HG03060 (cell line): ENCODE data around the gene PATJ.
"Not testable (repeated sequence)": the region's sequence is repeated elsewhere in the genome, so short reads cannot be mapped to it uniquely, and the experiment has no call there.

Experiments used
- ATAC-seq: cut with Tn5 transposase; IDR thresholded peaks from one replicate; pipeline ENCODE4 v1.9.1; 2021; ENCODE audit warnings: low read depth, moderate number of reproducible peaks; ENCODE audit not compliant: unreplicated experiment

PATJ gene

DNA sequence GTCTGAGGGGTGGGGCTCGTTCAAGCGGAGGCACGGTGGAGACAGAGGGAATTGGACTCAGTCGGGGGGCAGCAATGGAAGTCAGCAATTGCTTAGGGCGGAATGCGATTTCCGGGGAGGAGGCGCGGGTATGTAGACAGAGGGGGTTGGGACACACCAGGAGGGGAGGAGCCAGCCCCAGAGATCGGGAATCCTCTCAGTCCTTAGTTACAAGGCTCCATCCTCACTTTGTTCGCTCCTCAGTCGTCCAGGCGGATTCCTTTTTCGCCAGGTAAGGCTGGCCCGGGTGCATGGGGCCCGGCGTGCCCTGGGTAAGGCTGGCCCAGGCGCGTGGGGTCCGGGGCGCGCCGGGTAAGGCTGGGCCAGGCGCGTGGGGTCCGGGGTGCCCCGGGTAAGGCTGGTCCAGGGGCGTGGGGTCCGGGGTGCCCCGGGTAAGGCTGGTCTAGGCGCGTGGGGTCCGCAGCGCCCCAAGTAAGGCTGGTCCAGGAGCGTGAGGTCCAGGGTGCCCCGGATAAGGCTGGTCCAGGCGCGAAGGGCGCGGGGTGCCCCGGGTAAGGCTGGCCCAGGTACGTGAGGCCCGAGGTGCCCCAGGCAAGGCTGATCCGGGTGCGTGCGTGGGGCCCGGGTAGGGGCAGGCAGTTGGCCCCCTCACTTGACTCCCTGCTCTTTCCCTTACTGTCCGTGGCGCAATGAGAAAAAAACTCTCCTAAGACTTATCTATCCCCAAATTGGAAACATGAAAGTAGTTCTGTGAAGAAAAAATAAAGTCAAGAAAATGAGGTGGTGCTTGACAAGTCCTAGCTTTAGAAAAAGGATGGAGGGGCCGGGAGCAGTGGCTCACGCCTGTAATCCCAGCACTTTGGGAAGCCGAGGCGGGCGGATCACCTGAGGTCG, 452.6 kb downstream of the PATJ start, which contains the start of gene L1TD1:
Gene L1TD1, plus strand, starts transcription at position 199 of the 894 bp plus-strand sequence. CDS start 11,780 bp downstream, outside the sequence.
- ATAC-seq = no peak

DNA sequence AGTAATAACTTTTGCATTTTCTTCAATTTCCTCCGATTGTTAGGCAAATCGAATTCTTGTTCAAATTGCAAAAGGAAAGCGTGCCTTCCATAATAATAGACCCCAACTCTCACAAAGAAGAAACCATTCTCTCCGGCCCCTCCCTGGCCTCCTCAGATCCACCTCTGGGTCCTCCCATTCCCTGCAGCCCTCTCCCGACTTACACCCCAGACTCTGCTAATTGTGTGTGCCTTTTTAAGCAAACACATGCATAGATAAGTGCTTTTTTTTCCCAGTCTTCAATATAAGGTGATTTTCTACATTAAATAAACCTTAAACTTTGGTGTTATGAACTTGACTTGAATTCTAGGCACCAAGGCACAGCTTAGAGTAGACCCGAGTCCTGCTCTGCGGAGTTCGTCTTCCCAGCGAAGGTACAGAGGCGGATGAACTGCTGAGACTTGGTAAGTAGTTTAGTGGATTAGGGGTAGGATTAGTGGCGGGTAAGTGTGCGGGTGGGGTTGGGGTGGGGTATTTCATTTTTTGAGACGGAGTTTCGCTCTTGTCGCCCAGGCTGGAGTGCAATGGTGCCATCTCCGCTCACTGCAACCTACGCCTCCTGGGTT, 453.9 kb downstream of the PATJ start:
- no peak for ATAC-seq

DNA sequence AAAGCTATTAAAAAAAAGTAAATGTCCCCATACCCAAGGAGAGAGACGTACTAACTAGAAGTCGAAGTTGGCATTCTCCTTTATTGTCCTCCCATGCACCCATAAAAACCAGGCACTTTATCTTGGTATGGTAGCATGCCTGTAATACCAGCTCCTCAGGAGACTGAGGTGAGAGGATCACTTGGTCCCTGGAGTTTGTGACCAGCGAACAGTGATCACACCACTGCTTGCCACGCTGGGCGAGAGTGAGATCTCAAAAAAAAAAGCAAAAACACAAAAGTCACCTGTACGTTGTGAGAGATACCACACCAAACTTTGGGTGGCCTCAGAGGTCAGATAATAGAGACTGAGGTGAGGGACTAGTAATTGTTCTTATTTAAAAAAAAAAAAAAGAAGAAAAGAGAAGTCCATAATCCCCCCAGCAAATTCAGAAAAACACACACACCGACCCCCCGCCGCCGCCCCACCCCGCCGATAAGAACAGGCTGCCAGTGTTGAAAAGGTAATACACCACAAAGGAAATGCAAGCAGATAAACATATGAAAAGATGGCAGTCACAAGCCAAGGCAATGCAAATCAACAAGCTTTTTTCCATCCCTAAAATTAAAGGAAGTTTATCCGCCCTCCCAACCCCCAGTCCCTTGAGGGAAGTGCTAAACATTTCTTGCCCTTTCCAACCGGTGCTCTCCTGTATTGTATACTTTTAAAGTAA, 455.9 kb downstream of the PATJ start:
- no peak for ATAC-seq

DNA sequence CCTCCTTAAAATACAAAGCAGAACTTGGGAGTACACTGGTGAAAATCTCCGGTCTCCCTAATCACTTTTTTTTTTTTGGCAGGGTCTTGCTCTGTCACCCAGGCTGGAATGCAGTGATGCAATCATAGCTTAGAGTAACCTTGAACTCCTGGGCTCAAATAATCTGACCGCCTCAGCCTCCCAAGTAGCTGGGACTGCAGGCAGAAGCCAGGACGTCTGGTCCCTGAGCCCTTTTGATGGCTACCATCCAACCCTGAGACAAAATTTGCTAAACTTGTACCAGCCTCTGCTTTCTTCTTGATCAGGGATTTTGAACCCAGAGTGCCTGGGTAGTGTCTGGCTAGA, 456.5 kb downstream of the PATJ start:
- ATAC-seq = no peak

DNA sequence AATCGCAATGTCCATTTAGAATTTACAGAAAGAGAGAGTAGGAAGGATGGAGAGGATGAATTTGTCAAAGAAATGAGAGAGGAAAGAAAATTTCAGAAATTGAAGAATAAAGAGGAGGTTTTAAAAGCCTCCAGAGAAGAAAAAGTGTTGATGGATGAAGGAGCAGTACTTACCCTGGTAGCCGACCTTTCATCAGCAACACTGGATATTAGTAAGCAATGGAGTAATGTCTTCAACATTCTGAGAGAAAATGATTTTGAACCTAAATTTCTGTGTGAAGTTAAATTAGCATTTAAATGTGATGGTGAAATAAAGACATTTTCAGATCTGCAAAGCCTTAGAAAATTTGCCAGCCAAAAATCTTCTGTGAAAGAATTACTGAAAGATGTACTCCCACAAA, 464.9 kb downstream of the PATJ start:
- ATAC-seq = no peak

DNA sequence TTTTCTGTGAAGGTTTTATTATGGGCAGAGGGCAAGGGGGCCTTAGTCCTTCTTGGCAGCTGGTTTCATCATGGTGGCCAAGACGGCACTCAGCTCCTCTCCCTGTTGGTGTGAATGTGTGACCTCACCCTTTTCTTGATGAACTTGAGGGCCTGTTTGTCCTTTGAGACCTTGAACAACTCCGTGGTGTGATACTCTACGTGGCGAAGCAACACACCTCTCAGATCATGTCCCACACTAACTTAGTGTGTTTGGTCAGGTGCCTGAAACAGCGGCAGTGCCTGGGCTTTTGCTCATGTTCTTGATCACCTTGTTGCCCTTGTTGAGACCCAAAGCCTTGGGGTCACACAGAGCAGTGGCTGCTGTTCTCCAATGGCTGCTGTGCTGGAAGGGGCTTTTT, 465.8 kb downstream of the PATJ start:
- no peak for ATAC-seq

DNA sequence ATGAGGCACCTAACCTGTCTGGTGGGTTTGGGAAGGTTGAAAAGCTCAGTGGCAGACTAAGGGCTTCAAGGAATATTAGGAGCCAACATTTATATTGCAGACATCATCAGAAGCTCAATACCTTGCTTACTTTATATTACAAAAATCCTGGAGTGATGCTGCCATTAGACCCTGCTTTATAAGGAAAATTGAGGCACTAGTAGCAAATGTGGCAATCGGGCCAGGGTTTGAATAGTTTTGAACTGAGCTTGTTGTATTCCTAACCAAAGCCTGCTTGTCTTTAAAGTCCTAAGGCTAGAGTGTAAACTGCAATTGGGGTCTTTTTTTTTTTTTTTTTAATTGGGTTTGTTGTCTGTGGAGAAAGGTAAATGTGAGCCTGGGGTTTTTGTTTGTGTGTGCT, 466.7 kb downstream of the PATJ start:
- ATAC-seq = no peak

DNA sequence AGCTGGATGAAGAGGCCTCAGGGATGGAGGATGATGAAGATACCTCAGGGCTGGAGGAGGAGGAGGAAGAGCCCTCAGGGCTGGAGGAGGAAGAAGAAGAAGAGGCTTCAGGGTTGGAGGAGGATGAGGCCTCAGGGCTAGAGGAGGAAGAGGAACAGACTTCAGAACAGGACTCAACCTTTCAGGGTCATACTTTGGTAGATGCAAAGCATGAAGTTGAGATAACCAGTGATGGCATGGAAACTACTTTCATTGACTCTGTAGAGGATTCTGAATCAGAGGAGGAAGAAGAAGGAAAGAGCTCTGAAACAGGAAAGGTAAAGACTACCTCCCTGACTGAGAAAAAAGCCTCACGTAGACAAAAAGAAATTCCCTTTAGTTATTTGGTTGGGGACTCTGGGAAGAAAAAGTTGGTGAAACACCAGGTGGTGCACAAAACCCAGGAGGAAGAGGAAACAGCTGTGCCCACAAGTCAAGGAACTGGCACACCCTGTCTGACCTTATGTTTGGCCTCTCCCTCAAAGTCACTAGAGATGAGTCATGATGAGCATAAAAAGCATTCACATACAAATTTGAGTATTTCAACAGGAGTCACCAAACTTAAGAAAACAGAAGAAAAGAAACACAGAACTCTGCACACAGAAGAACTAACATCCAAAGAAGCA, 467.8 kb downstream of the PATJ start:
- ATAC-seq = no peak

DNA sequence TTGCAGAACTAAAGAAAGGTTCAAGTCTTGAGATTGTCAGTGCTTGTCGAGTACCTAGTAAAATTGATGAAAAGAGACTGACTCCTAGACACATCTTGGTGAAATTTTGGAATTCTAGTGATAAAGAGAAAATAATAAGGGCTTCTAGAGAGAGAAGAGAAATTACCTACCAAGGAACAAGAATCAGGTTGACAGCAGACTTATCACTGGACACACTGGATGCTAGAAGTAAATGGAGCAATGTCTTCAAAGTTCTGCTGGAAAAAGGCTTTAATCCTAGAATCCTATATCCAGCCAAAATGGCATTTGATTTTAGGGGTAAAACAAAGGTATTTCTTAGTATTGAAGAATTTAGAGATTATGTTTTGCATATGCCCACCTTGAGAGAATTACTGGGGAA, 468.7 kb downstream of the PATJ start:
- ATAC-seq = no peak

DNA sequence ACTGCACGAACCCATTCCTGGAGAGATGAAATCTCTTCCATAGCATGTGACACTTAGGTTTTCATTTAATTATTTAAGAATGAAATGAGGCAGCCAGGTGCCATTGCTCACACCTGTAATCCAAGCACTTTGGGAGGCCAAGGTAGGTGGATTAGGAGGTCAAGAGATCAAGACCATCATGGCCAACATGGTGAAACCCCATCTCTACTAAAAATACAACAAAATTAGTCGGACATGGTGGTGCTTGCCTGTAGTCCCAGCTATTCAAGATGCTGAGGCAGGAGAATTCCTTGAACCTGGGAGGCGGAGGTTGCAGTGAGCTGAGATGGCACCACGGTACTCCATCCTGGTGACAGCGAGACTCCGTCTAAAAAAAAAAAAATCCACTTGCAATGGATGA, 470.1 kb downstream of the PATJ start:
- ATAC-seq = no peak

DNA sequence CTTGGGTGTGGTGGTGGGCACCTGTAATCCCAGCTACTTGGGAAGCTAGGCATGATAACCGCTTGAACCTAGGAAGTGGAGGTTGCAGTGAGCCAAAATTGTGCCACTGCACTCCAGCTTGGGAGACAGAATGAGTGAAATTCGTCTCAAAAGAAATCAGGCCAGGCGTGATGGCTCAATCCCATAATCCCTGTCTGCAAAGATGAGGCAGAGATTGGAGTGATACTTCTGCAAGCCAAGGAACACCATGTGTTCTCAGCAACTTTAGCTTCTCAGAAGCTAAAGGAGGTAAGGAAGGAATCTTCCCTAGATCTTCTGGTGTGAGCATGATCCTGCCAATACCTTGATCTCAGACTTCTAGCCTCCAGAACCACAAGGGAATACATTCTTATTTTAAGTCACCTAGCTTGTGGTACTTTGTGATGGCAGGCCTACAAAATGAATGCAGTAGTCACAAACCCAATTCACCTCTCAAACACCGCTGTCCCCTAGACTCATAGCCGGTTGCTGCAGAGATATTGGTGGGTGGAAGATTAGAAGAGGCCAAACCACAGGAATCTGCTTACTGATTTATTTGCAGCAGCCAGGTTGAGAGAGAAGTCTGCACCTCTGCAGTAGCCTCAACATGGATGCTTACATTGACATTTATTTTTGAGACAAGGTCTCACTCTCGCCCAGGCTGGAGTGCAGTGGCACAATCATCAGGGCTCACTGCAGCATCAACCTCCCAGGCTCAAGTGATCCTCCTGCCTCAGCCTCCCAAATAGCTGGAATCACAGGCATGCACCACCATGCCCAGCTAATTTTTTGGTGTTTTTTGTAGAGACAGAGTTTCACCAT, 471.0 kb downstream of the PATJ start:
- no peak for ATAC-seq

DNA sequence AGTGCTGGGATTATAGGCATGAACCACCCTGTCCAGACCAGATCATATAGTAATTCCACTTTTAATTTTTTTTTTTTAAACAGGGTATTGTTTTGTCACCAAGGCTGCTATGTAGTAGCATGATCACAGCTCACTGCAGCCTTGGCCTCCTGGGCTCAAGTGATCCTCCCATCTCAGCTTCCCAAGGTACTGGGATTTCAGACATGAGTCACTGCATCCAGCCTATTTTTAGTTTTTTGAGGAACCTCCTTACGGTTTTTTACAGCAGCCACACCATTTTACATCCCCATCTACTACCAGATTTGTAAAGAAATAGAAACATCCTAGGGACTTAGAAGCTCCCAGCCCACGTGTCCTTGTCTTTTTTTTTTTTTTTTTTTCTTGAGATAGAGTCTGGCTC, 476.3 kb downstream of the PATJ start:
- ATAC-seq = no peak

DNA sequence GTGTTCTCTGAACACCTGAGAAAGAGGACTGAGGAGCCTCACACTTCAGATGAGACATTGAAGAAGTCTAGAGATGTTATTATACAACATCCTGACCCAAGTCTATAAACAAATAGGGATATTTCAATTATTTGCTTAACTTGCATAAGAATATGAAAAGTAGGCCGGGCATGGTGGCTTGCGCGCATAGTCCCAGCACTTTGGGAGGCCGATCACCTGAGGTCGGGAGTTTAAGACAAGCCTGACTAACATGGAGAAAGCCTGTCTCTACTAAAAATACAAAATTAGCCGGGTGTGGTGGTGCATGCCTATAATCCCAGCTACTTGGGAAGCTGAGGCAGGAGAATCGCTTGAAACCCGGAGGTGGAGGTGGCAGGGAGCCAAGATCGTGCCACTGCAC, 478.2 kb downstream of the PATJ start:
- ATAC-seq = not testable (repeated sequence)

DNA sequence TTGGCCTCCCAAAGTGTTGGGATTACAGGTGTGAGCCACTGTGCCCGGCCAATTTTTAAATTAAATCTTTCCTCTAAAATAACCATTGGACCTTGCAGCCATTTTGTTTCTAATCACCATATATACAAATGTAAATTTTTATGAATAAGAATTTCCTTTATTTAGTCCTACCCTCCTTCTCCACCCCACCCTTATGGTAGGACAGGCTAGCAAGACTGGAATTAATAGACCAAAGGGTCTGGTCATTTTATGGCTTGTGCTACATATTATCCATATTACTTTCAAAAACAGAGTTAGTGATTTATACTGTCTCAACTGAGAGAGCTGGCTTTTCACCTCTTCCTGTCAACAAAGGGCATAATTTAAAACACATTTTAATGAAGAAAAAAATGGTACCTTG, 478.9 kb downstream of the PATJ start:
- ATAC-seq = no peak

DNA sequence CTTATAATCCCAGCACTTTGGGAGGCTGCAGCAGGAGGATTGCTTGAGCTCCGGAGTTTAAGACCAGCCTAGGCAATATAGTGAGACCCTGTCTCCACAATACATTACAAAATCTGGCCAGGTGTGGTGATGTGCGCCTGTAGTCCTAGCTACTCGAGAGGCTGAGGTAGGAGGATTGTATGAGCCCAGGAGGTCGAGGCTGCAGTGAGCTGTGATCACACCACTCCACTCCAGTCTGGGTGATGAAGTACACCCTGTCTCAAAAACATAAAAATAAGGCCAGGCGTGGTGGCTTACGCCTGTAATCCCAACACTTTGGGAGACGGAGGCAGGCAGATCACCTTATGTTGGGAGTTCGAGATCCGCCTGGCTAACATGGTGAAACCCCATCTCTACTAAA, 480.0 kb downstream of the PATJ start:
- no peak for ATAC-seq

DNA sequence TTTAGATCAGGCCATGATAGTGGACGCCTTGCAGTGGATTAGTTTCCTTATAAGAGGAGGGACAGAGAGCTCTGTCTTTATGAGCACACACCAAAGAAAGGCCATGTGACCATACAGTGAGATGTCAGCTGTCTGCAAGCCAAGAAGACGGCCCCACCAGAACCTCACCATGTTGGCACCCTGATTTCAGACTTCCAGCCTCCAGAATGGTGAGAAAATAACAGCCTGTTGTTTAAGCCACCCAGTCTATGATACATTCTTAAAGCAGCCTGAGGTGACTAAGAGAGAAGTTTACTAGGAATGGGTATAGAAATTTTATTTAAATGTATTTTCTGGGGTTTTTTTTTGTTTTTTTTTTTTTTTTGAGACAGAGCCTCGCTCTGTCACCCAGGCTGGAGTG, 481.9 kb downstream of the PATJ start:
- ATAC-seq = no peak

DNA sequence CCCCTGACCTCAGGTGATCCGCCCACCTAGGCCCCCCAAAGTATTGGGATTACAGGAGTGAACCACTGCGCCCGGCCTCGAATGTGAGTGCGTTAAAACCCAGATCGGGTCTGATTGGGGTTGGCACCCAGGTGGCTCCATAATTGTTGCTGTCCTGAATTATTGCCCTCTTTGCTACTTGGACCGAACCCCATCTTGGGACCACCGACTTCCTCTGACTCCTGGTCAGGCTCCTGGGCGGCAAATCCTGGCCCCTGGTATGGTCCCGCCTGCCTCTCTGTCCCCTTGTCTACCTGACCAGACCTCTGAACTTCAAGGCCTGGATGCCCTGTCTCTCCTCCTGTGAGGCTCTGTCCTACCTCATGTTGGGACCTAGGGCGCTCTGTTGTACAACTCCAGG, 485.2 kb downstream of the PATJ start:
- no peak for ATAC-seq
